ENCODE measurements around the gene ABR.
"Not testable (repeated sequence)": the region's sequence is repeated elsewhere in the genome, so short reads cannot be mapped to it uniquely, and the experiment has no call there.

The ABR gene

GRCh38 chr17:1002771-1003555 lies 176.8 kb downstream of the ABR start:
- no peak for DNase-seq

DNA sequence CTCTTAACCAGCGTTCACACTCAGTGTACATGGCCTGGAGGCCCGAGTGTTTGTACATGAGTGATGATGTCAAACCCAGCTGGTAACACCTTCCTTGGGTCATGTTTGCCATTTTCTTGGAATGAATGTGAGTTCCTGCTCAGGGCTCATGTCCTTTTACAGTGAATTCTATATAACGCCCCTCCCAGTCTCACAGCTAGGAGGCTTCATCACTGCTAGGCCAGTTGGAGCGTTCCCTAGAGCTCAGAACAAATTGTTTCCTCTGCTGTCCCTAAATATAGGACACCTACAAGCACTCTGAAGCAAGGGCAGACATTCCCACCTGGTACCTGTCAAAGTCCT lies 177.4 kb downstream of the ABR start:
- no peak for DNase-seq

GRCh38 chr17:1001640-1002411 lies 178.0 kb downstream of the ABR start:
- no peak for DNase-seq

- DNase-seq: no peak
Measured at GRCh38 chr17:1000597-1001461, 179.0 kb downstream of the ABR start.

GRCh38 chr17:998111-998510 lies 181.7 kb downstream of the ABR start:
- DNase-seq: no peak

- peak; percentile 76 for DNase-seq
Measured at GRCh38 chr17:996554-997344, 183.0 kb downstream of the ABR start, which contains the start of gene TIMM22. TIMM22 (plus strand) TSS chr17:997129; CDS start chr17:997143, 14 bp downstream.

- DNase-seq: not testable (repeated sequence)
Measured at GRCh38 chr17:995324-995723, 184.5 kb downstream of the ABR start.

- DNase-seq: no peak
Measured at GRCh38 chr17:992933-993332, 186.8 kb downstream of the ABR start.

GRCh38 chr17:988561-988960 lies 191.2 kb downstream of the ABR start:
- DNase-seq: no peak

DNA sequence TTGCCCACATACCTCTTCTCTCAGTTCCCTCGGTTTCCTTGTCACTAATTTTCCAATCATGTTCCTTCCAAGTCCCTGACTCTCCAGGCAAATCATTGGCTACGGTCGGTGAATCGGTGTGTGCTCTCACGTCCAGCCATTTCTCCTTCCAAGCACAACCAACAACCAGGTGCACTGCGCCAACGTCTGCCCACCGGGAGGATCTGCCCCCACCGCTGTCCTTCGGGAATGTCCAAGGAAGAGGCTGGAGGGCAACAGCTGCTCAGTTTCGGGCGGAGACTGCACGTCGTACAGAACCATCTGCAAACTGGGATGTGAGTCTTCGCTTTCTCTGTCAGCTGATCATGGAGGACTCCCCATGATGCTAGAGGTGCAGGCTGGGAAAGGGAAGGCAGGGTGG lies 191.8 kb downstream of the ABR start:
- DNase-seq: no peak

GRCh38 chr17:986322-986929 lies 193.4 kb downstream of the ABR start:
- DNase-seq: no peak

DNA sequence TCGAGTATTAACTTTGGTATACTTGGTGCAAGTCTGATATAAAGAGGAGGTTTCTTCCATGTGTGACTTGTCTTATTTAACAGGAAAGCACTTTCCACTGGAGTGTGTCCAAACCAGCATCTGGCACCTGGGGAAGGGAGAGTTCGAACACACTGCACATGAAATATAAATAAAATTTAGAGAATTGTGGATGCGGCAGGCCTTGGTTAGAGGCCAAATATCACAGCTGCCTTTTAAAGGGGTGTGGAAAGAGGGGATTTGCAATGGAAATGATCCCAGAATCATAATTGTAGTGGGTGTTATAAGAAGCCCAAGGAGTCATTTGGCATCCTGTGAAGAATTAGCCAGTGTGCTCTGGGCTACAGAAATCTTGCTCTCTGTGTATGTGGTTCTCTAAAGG lies 195.9 kb downstream of the ABR start:
- no peak for DNase-seq

DNA sequence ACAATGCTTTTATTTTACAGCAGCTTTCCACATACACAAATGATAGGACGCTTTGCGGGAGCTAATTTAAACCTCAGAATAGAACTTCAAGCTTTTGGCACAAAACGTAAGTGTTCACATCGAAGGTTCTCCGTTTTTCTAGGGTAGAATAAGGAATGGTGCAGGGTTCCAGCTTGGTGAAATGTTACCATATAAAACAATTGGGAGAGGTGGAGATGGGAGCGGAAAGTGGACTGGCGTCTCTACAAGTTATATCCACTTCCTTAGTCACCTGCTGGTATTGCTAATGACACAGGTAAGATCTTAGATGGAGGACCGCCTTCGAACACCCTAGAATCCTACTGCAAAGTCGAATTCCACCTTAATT lies 198.5 kb downstream of the ABR start:
- DNase-seq: no peak

- peak; percentile 26 for DNase-seq
Measured at GRCh38 chr17:980406-981291, 199.1 kb downstream of the ABR start.

DNA sequence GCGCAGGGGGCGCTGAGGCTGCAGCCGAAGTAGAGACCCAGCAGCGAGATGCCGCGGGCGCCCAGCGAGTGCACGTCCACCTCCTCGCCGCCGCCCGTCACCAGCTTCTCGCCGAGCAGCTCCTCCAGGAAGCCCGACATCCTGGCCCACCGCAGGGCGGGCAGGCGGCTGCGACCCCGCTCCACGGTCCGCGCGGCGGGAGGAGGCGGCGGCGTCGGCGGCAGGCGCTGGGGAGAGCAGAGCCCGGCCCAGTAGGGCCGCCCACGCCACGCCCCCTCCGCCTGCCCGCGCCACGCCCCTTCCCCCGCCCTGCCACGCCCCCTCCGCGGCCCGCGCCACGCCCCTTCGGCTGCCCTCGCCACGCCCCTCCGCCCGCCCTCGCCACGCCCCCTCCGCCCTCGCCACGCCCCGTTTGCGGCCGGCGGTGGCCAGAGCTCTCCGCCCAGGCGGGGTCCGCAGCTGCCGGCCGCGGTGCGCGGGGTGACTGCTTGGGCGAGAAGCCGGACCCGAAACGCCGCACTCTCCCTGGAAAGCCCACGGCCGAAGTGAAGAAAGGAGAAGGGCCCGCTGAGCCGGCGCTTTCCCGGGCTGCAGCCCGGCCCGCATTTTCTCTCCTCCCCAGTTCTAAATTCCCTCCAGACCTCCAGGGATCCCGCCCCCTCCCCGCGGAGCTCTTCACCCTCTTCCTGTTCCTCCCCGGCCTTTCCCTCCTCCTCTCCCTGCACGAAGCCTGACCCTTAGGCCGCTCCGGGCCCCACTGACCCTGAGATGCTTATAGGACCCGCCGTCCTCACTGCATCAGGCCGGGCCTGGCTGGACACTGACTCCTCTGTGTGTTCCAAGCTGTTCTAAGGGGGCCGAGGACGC lies 200.0 kb downstream of the ABR start, which contains the start of gene NXN:
Gene NXN, minus strand, starts transcription at position 238 of the 867 bp plus-strand sequence.
- DNase-seq: peak; percentile 19

DNA sequence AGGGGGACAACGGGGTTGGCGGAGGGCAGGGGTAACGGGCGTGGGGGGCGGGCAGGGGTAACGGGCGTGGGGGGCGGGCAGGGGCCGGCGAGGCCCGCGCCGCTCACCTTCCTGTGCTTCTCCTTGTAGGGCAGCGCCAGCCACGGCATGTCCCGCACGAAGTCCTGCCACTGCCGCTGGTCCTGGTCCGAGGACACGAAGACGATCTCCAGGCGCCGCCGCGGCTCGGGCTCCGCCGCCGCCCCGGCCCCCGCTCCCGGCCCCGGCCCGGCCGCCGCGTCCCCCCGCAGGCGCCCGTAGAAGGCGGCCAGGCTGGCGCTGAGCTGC lies 200.6 kb downstream of the ABR start:
- DNase-seq: no peak

DNA sequence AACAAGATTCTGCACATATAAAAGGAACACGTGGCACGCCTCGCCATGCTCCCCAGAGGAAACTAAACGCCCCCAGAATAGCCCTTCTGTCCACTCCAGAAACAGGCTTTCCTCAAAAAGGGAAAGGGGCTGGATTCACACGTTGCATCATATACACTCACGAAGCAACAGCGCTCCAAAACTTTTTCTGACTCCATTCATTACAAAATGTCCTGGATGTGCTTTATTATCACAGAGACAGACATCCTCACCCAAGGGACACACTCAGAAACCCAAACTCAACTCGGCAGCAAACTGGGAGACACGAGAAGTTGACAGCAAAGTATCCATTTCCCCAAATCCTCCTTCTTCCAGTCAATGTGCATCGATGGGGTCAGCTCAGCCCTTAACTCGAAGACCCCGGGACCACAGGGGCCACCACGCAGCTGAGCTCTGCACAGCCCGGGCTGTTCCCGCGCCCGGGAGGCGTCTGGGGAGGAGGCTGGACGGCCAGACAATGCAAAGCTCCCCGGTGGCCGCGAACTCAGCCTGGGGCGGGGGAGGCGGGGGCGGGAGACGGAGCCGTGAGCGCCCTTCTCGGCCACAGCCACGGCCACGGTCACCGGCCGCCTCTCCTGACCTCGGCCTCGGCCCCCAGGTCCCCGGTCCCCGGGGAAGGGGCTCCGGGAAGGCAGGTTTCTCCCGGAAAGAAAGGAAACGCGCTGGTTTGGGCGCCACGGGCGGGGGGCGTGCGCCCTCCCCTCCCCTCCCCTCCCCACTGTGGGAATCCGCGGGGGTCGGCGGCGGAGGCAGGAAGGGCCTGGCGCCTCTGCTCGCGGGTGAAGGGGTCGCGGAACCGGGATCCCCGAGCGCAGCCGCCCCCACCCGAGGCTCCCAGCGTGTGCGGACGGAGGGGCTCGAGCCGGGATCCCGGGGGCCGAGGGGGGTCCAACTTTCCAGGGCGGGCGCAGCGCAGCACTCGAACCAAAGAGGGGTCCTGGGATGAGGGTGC lies 201.4 kb downstream of the ABR start:
- DNase-seq: no peak

DNA sequence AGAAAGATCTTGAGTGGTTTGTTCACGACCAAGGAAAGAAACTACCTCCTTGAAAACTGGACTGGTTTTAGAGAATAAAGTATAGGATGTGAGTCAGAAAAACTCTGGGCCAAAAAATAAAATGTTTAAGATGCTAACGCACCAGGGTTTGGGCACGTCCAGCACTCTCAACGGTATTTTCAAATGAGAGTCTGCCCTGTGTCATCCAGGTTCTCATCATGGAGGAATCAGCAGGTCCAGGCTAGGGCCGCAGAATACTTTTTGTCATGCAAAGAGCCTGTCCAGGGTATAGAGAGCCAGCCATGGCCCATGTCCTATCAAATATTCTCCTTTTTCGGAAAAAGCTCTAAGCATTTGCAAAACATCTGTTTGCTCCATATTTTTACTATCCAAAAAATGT lies 202.6 kb downstream of the ABR start:
- no peak for DNase-seq

- DNase-seq: no peak
Measured at GRCh38 chr17:976312-976711, 203.5 kb downstream of the ABR start.

Measured in DMS79 (cell line).